ENCODE results near the gene SNX25.
"Not testable (repeated sequence)": the region's sequence is repeated elsewhere in the genome, so short reads cannot be mapped to it uniquely, and the experiment has no call there.

DNA sequence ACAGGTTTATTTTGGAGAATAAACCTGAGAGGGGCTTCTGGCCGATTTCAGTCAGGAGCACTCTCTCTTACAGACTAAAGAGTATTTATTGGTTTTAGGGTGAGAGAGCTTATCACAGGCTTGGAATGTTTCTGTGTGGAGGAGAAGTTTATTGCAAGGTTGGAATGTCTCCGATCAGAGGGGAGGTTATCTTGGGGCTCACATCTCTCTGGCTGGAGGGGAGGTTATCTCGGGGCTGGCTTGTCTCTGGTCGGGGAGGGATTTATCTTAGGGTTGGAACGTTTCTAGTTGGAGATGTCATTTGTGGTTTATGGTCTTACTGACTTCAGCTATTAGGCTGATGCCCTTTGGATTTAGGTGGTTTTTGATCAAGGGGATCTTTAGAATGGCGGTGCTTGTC lies 115.0 kb downstream of the SNX25 start:
- TF ChIP-seq POLR2A (IDR thresholded peaks at IDR 0.05), result not testable (repeated sequence)
- TF ChIP-seq, protein P1, sequence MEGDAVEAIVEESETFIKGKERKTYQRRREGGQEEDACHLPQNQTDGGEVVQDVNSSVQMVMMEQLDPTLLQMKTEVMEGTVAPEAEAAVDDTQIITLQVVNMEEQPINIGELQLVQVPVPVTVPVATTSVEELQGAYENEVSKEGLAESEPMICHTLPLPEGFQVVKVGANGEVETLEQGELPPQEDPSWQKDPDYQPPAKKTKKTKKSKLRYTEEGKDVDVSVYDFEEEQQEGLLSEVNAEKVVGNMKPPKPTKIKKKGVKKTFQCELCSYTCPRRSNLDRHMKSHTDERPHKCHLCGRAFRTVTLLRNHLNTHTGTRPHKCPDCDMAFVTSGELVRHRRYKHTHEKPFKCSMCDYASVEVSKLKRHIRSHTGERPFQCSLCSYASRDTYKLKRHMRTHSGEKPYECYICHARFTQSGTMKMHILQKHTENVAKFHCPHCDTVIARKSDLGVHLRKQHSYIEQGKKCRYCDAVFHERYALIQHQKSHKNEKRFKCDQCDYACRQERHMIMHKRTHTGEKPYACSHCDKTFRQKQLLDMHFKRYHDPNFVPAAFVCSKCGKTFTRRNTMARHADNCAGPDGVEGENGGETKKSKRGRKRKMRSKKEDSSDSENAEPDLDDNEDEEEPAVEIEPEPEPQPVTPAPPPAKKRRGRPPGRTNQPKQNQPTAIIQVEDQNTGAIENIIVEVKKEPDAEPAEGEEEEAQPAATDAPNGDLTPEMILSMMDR (IDR thresholded peaks at IDR 0.05), result not testable (repeated sequence)
